Activated naive CD4-positive, alpha-beta T cell treated with anti-CD3 and anti-CD28 coated beads for 36 hours (primary cell): ENCODE data around the gene NPFFR2. TPM values are rescaled to one million over a fixed set of nuclear protein-coding genes. Genes with fewer than 3 reads are reported as not detected.

Experiments
- total RNA-seq, 2 experiments: library from RNA; stranded (reverse); gene quantifications; one replicate each; pipeline ENCODE4 v1.2.3, GENCODE V29; 2021

NPFFR2 gene
- total RNA-seq, 2 experiments from 2014 or later, result not detected

Other genes starting within 250 kb of the NPFFR2 start
- gene GC, start 247.9 kb upstream of the NPFFR2 start, total RNA-seq, result not detected